K562 (cell line): ENCODE data around the gene TENM4. TPM values are rescaled to one million over a fixed set of nuclear protein-coding genes. Genes with fewer than 3 reads are reported as not detected.

Source experiments
- ATAC-seq: fragments of 200-7000 bp; cut with Tn5 transposase; 3 replicates; pipeline ENCODE4 v1.9.1; 2020; ENCODE audit warnings: moderate library complexity
- BruUV-seq: library from RNA; stranded (reverse); fragments of 400-500 nt; replicated peaks from 2 replicates; lab custom pipeline; 2021; lab: Mats Ljungman, UMichigan
- CTCF ChIA-PET: fragments of 300-600 bp; formaldehyde crosslinking; extraction: SDS; loops from one replicate; lab custom pipeline; 2021; ENCODE audit warnings: low intra/inter-chr PET ratio; lab: Yijun Ruan, JAX
- POLR2A ChIA-PET: fragments of 300-600, 350-650 bp; sonication (Branson Sonifier 250); formaldehyde crosslinking; extraction: SDS; loops from one replicate; lab custom pipeline; 2021; ENCODE audit warnings: antibody characterized with exemption, inconsistent platforms; lab: Yijun Ruan, JAX
- DNase-seq, 4 experiments: peaks; one replicate each; pipeline versions ENCODE4 v3.0.0 to v3.0.0-alpha.2; 2011 to 2018; ENCODE audit warnings: low spot score in 3 of 4, mixed read lengths in 3 of 4; ENCODE audit errors: extremely low read depth in 1 of 4
- FAIRE-seq: peaks from 2 replicates; lab custom pipeline; 2011; peaks lifted over from hg19 to GRCh38; lab: Jason Lieb, UNC
- H2AFZ ChIP-seq: 2 replicates; pipeline ENCODE4 v1.6.0; 2011; ENCODE audit warnings: low read depth, low read length, control low read depth, inconsistent platforms
- H3K27ac ChIP-seq: fragments of 200-600 bp; 3 replicates; pipeline ENCODE4 v1.8.0; 2011; ENCODE audit warnings: low read depth, mild to moderate bottlenecking, control low read depth, inconsistent platforms, low read length, moderate library complexity, mixed read lengths; ENCODE audit errors: extremely low read depth
- H3K27me3 ChIP-seq, 2 experiments: fragments of 300-600 bp in 1 of 2; 2 replicates in 1 of 2; 3 replicates in 1 of 2; pipeline versions ENCODE4 v1.6.0 to v1.8.0; 2011; ENCODE audit warnings: inconsistent platforms in 2 of 2, low read length in 2 of 2, mild to moderate bottlenecking in 1 of 2, mixed read lengths in 1 of 2, moderate library complexity in 1 of 2; ENCODE audit not compliant: control insufficient read depth in 2 of 2, insufficient read depth in 2 of 2
- H3K36me3 ChIP-seq: fragments of 300-600 bp; 3 replicates; pipeline ENCODE4 v1.8.0; 2011; ENCODE audit warnings: mild to moderate bottlenecking, low read length, inconsistent platforms; ENCODE audit not compliant: control insufficient read depth, insufficient read depth
- H3K4me1 ChIP-seq, 2 experiments: fragments of 200-600 bp in 1 of 2; replicated peaks in 1 of 2; 2 replicates in 1 of 2; 3 replicates in 1 of 2; pipeline versions ENCODE4 v1.5.1 to v1.8.0; 2011; ENCODE audit warnings: inconsistent platforms in 2 of 2, low read length in 2 of 2, mild to moderate bottlenecking in 1 of 2, mixed read lengths in 1 of 2, moderate library complexity in 1 of 2; ENCODE audit not compliant: control insufficient read depth in 2 of 2, insufficient read depth in 2 of 2
- H3K4me2 ChIP-seq: 2 replicates; pipeline ENCODE4 v1.6.1; 2011; ENCODE audit warnings: low read length, control low read depth, inconsistent platforms, mixed read lengths; ENCODE audit not compliant: insufficient read depth
- H3K4me3 ChIP-seq: fragments of 200-600 bp; sonication (generic), shearing (Covaris generic); 2 replicates; pipeline ENCODE4 v1.5.1; 2016; ENCODE audit warnings: control low read depth, inconsistent platforms
- H3K79me2 ChIP-seq: fragments of 200-600 bp; 3 replicates; pipeline ENCODE4 v1.8.0; 2011; ENCODE audit warnings: low read length, inconsistent platforms; ENCODE audit not compliant: control insufficient read depth, insufficient read depth
- H3K9ac ChIP-seq, 2 experiments: 2 replicates each; pipeline versions ENCODE4 v1.6.0 to v1.6.1; 2011; ENCODE audit warnings: low read depth in 2 of 2, low read length in 2 of 2, control low read depth in 1 of 2, inconsistent platforms in 1 of 2, mild to moderate bottlenecking in 1 of 2, mixed read lengths in 1 of 2; ENCODE audit not compliant: insufficient read depth in 1 of 2
- H3K9me1 ChIP-seq: one replicate; pipeline ENCODE4 v1.6.0; 2011; ENCODE audit warnings: inconsistent platforms, mild to moderate bottlenecking, low read length, moderate library complexity; ENCODE audit not compliant: control insufficient read depth, insufficient read depth
- H3K9me3 ChIP-seq: replicated peaks from 2 replicates; pipeline ENCODE4 v1.5.1; 2011; ENCODE audit warnings: low read depth, low read length, inconsistent platforms; ENCODE audit not compliant: control insufficient read depth, insufficient read depth
- H4K20me1 ChIP-seq: replicated peaks from 2 replicates; pipeline ENCODE4 v1.6.1; 2011; ENCODE audit warnings: low read length, inconsistent platforms, mixed read lengths; ENCODE audit not compliant: control insufficient read depth, insufficient read depth
- LARP7 ChIP-seq: fragments of 450-650 bp; IDR thresholded peaks from 2 replicates; pipeline ENCODE4 v1.6.1; 2016
- WGBS: fragments of 100-300 bp; shearing (Covaris generic); methylation state at CpG from one replicate; pipeline ENCODE4 v1.1.6; 2016; ENCODE audit warnings: low coverage, mixed read lengths; ENCODE audit not compliant: insufficient coverage; ENCODE audit errors: missing lambda C conversion rate; 5-methylcytosine and 5-hydroxymethylcytosine counted together
- in situ Hi-C: fragments of 300-500 bp; cut with MboI; formaldehyde crosslinking; loops from 4 replicates; pipeline ENCODE4 v1.15.0; 2018; ENCODE audit warnings: inconsistent platforms, mixed read lengths
- intact Hi-C: fragments of 100-400 bp; cut with micrococcal nuclease; formaldehyde crosslinking; loops from 2 replicates; pipeline ENCODE4 v1.14.2; 2022
- polyA plus RNA-seq, 8 experiments: library from polyadenylated mRNA; depleted of rRNA in 4 of 8; stranded (reverse) in 5 of 8; unstranded in 3 of 8; fragments of >200 nt; fragmentation: Nextera tagmentation in 2 of 8; fragmentation: Illumina TruSeq in 1 of 8; extraction: Ambion mirVana in 2 of 8; extraction: Trizol in 1 of 8; gene quantifications; 2 replicates each; pipeline versions ENCODE4 v1.2.1 to v1.2.3, GENCODE V29; 2011 to 2014; ENCODE audit warnings: inconsistent platforms in 1 of 8, missing spikeins in 1 of 8
- total RNA-seq, 7 experiments: library from RNA; depleted of rRNA in 6 of 7; stranded (reverse); fragments of >200 nt in 6 of 7; fragmentation: Illumina TruSeq in 2 of 7; extraction: Trizol in 2 of 7; gene quantifications; 2 replicates each; pipeline versions ENCODE4 v1.2.1 to v1.2.3, GENCODE V29; 2011 to 2021; ENCODE audit warnings: low replicate concordance in 1 of 7
- TF ChIP-seq, protein P1 (sequence below): fragments of 450-650 bp; IDR thresholded peaks from 2 replicates; pipeline ENCODE4 v1.7.0; 2016; ENCODE audit warnings: borderline replicate concordance
- TF ChIP-seq, protein P2 (sequence below): fragments of 250-450 bp; sonication (Bioruptor Pico); IDR thresholded peaks from 2 replicates; pipeline ENCODE4 v1.4.0; 2020; ENCODE audit warnings: mild to moderate bottlenecking, moderate library complexity

TENM4 gene
- total and polyA plus RNA-seq, 9 of the 15 experiments (the other 6 are each of a cell fraction or from before 2014, with no cell fraction given): 0.16 TPM; not detected in 8

DNA sequence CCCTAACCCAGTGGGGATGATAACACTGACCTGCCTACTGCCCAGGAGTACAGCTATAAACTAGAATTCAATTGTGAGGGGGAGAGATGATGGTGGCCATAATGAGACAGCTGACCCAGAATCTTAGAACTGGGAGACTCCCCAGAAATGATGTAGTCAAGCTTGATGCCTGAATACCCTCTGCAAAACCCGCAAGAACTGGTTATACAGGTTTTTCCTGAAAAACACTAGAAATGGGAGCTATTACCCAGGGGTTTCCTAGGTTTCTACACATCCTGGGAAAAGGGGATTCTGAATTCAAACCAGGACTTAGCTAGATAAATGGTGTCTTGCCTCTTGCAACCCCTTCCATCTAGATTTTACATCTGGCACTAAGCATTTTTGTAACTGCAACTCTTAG lies 752.4 kb downstream of the TENM4 start:
- TF ChIP-seq, protein P1, sequence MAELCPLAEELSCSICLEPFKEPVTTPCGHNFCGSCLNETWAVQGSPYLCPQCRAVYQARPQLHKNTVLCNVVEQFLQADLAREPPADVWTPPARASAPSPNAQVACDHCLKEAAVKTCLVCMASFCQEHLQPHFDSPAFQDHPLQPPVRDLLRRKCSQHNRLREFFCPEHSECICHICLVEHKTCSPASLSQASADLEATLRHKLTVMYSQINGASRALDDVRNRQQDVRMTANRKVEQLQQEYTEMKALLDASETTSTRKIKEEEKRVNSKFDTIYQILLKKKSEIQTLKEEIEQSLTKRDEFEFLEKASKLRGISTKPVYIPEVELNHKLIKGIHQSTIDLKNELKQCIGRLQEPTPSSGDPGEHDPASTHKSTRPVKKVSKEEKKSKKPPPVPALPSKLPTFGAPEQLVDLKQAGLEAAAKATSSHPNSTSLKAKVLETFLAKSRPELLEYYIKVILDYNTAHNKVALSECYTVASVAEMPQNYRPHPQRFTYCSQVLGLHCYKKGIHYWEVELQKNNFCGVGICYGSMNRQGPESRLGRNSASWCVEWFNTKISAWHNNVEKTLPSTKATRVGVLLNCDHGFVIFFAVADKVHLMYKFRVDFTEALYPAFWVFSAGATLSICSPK: no peak
- TF ChIP-seq, protein P2, sequence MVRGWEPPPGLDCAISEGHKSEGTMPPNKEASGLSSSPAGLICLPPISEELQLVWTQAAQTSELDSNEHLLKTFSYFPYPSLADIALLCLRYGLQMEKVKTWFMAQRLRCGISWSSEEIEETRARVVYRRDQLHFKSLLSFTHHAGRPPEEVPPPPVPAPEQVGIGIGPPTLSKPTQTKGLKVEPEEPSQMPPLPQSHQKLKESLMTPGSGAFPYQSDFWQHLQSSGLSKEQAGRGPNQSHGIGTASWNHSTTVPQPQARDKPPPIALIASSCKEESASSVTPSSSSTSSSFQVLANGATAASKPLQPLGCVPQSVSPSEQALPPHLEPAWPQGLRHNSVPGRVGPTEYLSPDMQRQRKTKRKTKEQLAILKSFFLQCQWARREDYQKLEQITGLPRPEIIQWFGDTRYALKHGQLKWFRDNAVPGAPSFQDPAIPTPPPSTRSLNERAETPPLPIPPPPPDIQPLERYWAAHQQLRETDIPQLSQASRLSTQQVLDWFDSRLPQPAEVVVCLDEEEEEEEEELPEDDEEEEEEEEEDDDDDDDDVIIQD (CRISPR knock-in tag): no peak
- TF ChIP-seq LARP7: no peak
- in situ Hi-C loops: no loop called here
- H4K20me1 ChIP-seq: no peaks in the 10 kb centered on the region
- DNase-seq (no peak), FAIRE-seq (no peak), ATAC-seq (no peak)
- H2AFZ ChIP-seq: no peak overlapping the region
- no peak overlapping the region for H3K27ac ChIP-seq
- no peak overlapping the region for H3K4me2 ChIP-seq
- no TSS peak for BruUV-seq
- no peaks in the 10 kb centered on the region for H3K9me3 ChIP-seq
- intact Hi-C loops: no loop called here
- no peaks in the 10 kb centered on the region for H3K79me2 ChIP-seq
- H3K36me3 ChIP-seq: no peaks in the 10 kb centered on the region
- peaks cover 4 to 12% of the 10 kb centered on the region in 2 experiments; a peak in 3 of 5 replicates for H3K27me3 ChIP-seq
- ChIA-PET POLR2A (interaction anchor here (0.6 to 1.4 kb wide), 4 partner anchors 13 to 27 kb away, joined by 3 to 4 read pairs (median 3); no protein-coding TSS in a partner anchor), CTCF (no interaction called here)
- no peaks in the 10 kb centered on the region for H3K4me1 ChIP-seq
- H3K4me3 ChIP-seq: no peak overlapping the region
- no peaks in the 10 kb centered on the region for H3K9me1 ChIP-seq
- no peak overlapping the region for H3K9ac ChIP-seq
- 0% methylated on average over 1 of the region's 1 CpG for WGBS
